GM19467 (cell line): ENCODE measurements around the gene TFEB.

ENCODE experiments used
- ATAC-seq: cut with Tn5 transposase; IDR thresholded peaks from one replicate; pipeline ENCODE4 v1.9.1; 2021; ENCODE audit warnings: mild to moderate bottlenecking, moderate library complexity; ENCODE audit not compliant: unreplicated experiment

Gene TFEB

DNA sequence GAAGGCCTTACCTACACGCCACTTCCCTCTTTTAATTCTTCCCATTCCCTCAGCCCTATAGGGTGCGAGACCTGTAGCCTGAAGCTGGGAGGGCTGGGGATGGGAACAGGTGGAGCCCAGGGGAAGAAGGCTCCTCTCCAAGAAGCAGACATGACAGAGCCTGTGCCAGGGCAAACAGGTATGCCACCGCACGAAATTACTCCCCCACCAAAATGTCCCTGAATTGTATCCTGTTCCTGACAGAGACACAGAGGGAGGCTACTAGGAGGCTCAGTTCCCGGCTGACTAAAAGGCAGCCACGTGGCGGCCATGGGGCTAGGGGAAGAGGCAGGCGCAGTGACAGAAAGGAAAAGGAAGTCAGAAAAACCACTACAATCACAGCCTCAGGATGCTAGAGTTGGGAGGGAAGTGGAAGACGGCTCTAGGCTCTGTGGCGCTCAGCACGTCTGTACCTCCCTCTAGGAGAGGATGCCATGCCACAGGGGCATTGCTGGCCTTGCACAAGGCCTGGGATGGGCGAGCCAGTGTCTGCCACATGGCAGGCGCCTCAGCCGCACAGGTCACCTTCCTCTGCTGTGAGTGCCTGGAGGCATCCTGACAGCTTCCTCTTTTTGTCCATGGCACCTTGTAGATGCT is 27.7 kb downstream of the TFEB start:
- ATAC-seq: no peak

DNA sequence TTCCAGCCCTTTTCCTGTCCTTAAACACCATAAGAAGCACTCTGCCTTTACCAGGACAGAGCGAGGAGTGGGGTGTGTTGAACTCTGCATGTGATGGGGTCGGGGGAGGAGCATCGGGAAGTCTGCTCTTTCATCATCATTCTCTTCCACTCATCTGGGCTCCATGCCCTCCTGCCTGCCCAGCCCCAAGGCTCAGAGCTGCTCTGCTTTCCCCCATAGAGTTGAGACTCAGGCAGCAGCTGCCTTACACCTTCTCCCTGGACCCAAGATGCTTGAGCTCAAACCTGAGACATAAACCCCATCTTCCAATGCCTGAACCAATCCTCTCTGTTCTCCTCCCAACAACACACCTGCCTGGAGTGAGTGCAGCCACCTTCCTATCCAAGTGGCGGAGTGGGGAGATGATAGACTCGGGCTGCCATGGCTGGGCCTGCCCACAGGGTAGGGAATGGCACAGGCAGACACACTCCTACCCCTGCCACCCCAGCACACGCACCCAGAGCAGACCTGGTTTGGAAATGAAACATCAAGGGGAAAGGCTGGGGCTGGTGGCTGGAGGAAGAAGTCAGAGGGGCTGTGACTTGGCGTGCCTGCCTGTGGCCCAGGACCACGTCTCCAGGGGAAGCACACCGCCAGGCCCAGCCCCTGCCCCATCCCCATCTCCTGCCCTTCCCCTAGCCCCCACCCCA is 28.4 kb downstream of the TFEB start:
- ATAC-seq: no peak

DNA sequence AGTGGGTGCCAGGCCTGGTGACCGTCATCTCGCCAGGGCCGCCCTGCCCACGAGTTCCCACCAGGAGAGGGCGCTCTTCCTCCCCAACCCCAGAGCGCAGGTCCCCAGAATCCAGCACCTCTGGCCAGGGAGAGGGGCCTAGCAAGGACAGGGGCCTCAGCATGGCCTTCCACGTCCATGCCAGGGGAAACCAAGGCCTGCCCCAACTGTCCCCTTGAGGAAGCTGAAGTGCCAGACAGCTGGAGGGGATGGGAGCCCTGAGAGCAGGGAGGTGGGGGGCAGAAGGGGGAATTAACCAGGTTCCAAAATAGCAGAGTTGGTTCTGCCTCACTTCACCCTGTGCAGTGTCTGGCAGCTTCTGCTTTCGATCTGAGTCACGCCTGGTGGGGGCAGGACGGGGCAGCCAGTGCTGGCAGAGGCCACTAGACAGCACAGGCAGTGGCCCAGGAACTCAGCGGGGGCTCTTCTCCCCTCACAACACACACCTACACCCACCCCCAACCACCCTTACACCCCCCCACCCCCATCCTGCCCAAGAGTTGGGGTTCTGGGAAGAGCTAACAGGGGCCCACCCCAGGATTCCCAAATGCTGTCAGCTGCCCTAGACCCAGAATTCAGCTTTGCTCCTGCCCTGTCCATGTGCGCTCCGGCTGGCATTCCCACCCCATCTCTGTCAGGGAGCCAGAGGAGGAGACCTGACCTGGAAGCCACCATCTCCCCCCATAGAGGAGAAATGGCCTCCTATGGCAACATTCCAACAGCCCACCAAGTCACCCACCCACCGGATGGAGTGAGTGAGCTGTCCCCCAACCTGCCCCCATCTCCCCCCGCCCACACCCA is 29.2 kb downstream of the TFEB start:
- peak; percentile 64 for ATAC-seq

DNA sequence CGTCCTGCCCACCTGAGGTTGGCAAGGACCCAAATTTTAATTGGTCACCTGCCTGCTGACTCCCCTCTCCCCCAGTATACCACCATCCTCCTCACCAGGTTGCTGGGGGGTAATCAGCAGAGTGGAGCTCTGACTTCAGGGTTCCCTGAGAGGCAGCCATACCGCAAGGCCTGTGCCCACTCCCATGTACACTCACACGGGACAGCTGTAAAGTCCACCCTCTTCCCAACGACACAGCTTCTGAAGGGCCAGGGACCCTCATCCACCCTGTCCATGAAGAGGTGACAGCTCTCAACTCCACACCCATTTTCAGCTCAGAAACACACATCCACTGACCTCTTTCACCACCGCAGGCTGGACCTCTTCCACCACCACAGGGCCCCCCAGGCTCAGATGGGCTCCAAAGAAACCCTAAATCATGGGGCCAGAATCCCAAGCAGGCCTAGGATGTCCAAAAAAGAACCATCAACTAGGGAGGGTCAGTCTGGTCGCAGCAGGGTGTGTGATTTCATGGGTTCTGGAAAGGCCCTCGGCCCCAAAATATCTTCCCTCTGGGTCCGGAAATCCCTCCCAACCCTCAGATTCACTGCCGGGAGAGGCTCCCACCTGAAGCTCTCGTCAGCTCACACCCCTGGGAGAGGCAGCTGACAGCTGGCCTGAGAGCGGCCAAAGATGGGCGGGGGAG is 30.0 kb downstream of the TFEB start:
- no peak for ATAC-seq

DNA sequence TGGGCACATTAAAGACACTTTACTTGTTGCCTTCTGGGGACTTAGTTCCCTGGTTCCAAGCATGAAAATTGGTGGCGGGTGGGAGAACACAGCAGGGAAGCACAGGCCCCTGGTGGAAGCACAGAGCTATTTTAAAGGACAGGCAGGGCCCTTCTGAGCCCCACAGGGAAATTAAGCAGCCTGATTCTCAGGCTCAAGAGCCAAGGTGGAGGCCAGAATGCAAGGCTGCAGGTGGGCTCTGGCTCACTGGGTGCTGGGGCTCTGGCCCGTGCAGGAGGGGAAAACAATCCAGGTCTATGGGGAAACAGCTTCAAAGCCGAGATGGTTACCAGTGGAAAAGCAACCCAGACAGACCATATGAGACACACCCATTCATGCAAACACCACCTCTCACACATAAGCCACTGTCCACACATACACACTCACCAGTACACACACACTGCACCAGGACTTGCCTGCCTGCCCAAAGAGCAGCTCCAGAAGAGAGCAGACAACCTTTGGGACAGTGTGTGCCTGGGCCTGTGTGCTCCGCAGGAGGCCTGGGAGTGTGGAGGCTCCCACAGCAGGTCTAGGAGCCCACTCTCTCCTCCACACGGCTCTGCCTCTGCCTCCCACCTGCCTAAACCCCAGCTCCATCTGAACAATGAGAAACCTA is 30.6 kb downstream of the TFEB start:
- no peak for ATAC-seq

DNA sequence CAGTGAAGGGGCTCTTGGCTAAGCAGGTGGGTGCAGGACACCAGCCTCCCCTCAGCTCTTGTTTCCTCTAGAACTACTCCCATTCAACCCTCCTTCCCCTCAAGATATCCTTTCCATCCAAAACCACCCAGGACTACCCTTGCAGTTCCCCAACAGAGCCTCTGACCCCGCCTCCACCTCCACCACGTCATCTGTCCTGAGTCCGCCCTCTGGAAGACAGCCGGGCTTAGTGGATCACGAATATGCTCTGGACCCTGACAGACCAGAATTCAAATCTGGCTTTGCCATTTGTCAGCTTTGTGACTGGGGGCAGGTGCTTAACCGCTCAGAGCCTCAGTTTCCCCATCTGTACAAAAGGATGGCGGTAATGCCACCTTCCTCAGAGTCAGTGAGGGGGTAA is 31.4 kb downstream of the TFEB start:
- no peak for ATAC-seq

DNA sequence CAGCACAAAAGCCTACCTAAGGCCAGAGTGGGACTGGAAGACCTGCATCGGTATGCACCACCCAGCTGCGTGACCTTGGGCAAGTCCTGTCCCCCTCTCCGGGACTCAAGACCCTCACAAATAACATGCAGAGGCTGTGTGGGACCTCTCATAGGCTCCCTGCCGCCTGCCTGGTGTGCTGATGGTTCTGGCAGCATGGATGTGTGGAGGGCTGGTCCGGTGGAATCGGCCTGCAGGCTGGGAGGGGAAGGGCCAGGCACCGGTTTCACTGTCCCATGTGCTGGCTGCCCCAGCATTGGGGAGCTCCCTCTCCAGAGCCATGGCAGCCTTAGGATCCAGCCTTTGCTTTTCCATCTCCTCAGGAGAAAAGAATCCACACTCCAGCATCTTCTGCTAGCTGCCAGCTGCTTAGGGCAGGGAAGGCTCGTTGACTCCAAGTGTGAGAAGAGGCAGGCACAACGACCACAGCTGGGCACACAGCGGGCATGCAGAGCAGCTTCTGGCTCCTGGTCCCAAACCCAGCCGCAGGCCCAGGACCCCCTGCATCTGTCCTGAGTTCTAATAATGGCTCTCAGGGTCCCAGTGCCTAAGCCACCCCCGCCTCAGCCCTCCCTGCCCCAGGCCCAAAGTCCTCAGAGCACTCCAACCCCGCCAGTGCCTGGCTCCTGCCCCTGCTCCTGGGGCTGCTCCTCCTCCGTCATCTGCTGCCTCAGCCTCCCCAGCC is 32.5 kb downstream of the TFEB start:
- no peak for ATAC-seq

DNA sequence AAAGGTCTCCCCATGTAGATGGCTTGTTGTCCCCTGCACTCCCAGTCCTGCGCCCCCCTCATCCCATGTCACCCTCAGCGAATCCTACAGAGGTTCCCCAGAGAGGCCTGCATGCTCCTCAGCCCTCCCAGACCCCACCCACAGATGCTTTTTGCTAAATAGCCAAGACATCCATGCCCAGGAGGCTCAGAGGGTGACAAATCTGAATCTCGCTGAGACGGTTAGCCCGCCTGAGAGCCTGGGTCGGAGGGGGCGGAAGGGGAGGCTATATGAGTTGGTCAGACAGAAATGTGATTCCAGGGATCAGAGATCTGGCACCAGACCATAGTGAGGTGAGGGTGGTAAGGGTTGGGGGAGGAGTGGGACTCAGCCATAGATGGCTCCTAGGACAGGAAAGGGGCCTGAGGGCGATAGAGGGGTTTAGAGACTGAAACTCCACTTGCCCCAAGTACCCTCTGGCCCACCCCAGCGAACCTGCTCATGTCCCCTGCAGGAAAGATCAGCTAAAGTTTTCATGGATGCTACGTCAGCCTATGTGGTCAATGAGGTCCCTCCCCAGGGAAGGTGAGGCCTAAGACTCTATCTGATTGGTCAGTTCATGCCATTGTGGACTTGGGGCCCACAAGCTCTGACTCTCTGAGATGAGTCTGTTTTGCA is 33.2 kb downstream of the TFEB start:
- ATAC-seq: no peak

DNA sequence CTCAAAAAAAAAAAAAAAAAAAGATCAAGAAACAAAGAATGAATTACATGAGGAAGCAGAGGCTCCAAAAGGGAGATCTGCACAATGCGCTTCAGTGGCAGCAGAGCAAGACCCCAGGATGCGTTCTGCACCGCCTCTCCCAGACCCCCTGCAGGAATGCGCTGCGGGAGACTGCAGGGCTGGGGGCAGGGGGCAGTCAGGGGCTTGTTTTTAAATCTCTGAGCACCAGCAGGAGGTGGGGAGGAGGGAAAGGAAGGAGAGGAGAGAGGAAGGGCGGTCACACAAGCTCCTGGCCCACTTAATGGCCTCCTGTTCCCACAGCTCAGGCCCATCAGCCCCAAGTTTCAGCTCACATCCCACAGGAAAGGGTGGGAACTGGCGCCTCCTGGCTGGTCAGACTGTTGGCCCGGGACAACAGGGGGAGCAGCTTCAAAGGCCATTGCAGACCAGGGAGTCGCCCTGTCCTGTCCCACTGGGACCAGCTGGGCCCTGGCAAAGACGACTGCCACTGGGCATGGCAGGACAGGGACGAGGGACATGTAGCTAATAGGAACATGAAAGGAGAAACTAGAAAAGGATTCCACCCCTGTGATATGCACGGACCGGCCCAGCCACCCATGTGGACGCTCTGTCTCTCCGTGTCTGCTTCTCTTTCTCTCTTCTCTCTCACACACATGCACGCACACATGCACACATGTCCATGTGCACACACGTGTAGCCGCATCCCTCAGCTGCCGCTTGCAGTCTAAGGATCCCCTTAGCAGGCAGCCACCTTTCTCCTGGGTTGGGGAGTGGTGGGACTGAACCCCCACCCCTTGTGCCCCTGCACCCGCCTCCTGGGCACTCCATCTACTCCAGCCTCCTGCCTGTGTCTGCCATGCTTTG is 34.7 kb downstream of the TFEB start:
- ATAC-seq: no peak

DNA sequence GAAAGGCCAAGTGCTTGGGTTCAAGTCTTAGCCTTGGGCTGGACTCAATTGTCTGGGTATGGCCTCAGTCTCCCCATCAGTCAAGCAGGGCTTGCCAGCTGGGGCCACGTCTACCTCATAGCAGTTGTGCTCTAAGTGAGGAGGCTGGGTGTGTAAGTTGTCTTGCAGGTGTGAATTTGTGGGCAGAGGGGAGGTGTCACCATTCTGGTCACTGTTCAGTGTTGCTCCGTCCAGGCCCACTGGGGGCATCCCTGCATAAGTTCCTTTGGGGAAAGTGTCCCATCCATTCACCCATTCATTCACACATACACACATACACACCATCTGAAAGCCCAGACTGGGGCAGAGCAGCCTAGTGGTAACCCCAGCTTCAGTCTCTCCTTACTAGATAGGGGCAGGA is 36.3 kb downstream of the TFEB start:
- ATAC-seq: no peak

DNA sequence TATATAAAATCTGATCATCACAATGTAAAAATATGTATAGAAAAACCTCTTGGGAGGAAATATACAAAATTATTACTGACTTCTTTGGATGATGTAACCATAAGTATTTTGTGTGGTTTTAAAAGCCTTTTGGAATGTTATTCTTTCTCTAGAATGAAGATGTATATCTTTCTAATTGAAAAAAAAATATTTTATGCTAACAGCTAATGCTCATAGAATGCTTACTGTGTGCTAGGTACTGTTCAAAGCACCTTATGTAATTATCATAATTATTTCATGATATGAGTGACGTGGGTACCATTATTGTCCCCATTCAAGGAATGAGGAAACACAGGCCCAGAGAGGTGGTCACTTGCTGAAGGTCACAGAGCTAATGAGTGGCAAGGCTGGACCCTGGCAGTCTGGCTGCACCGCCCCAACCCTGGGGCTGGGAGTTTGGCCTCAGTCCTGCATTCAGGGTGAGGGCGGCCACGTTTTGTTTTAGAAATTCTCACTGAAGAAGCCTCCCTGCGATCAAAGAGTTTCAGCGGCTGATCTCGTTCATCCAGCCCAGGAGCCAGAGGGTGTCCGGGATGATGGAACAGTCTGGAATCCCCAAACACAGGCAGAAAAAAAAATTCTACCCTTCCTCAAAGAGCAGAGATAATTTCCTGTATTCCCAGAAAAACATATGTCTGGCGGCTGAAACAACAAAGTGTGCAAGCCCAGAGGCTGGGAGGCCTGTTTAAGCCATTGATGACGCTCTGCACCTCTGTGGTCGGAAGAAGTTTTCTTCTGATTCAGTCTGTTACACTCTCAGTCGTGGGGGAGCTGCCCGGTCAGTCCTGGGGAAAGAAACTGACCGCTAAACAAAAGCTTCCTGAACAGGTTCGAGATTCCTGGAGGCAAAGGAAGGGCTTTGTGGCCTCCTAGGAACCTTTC is 37.3 kb downstream of the TFEB start:
- no peak for ATAC-seq

DNA sequence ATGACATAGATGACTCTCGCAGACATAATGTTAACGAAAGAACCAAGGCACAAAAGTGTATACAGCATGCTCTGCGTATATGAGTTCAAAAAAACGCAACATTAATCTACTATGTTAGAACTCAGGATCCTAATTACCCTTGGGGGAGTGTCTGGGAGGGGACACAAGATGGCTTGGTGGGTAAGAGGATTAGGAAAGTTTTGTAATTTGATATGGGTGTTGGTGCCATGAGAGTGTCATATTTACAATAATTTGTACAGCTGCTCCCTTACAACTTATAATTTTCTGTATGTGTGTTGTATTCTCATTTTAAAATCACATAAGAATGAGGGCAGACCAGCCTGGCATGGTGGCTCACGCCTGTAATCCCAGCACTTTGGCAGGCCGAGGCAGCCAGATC is 38.6 kb downstream of the TFEB start:
- ATAC-seq: no peak

DNA sequence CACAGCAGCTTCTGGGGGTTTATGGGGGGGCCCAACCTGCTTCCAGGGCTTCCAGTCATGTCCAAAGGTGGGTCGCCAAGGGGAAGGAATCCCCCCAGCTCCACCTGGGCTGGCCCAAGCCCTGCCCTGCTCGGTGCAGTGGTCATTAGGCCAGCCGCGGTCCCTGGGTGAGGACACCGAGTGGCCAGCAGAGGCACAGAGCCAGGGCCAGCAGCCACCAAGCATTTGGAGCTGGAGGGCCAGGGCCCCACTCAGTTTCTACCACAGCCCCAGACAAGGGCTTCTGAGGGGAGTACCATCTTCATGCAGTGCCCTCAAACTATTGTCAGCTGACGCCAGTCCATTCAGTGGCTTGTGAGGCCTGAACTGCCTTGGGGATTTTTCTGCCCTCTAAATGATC is 39.6 kb downstream of the TFEB start:
- ATAC-seq: no peak

DNA sequence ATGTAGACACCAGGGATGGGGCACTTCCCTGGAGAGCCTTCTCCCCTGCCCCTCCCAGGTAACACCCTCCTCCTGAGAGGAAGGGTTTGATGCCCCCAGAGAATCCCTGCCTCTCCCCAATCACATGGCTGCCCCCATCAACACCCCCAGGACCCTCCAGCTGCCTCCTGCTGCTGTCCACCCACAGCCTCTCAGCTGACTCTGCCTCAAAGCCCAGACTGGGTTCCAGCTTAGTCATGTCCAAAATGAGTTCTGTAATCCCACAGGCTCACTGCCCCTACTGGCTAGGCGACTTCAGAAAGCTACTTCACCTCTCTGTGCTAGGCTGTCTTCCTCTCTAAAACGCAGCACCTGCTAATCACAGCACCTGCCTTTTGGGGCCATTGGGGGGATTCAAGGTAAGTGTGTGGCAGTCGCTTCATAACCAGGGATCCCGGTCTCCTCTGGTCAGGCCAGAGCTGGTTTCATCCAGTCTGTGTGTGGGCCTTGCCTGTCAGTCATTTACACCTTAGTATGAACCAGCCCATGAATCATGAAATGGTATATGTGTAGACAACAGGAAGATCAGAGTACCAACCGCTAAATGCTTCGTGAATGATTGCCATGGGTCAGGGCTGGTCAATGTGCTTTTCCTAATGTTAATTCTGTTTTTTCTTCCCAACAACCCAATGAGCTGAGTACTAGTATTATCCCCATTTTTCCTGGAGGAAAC is 40.4 kb downstream of the TFEB start:
- no peak for ATAC-seq

DNA sequence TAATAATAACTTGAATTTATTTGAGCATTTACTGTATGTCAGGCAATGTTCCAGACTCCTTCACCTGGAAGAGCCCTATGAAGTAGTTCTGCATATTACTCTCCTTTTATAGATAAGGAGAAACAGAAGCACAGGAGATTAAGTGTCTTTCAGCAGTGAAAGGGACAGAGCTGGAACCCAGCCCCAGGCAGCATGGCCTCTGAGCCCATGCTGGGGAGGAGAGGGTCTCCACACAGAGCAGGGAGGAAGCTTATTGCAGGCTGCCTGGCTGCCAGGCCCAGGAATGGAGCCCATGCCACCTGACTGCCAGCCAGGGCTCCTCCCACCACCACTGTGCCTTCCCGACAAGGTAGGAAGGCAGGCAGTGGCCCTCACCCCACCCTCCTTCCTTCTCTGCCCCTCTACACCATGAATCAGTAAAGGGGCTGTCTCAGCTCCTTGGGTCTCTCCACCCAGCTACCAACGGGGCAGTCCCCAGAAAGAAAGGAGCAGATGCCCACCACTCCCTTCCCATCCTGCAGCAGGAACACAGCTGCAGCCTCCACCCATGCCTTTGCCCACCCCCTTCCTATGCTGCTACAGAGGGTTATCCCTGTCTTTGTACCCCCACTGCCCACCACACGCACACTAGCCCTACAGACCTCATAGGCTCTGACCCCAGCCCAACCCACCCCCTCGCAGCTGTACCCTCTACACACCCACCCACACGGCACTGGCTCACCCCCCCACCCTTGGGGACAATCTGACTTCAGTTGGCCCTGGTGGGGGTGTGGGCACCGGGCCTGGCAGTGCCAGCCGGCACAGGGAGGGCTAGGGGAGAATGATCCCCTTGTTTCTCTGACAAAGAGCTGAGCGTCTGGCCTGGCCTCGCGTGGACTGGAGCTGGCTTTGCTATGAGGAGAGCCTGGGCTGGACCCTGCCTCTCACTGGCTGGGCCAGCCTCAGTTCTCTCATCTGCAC is 41.8 kb downstream of the TFEB start:
- ATAC-seq: no peak

DNA sequence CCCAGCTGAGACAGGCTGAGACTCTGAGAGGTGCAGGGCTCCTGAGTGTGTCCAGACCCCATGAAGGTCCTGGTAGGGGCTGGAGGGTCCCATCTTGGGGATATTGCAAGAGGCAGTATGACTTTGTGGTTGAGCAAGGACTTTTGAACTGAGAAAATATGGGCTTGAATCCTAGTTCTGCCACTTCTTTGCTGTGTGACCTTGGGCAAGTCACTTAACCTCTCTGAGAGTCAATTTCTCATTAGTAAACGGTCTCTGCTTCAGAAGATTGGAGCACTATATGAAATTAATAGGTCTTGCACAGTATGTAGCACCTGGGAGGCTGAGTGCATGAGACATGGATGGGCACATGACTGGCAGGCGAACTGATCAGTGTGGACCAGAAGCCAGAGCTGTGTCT is 42.7 kb downstream of the TFEB start:
- ATAC-seq: no peak
